VCaP (cell line): ENCODE measurements around the gene SLC6A3.

Experiments used
- H3K27ac ChIP-seq: fragments of 450-650 bp; 2 replicates; pipeline ENCODE4 v1.5.1; 2017
- CTCF ChIP-seq: fragments of 450-650 bp; conservative IDR thresholded peaks from 2 replicates; pipeline ENCODE4 v1.5.1; 2017; ENCODE audit warnings: mild to moderate bottlenecking, moderate library complexity

SLC6A3 gene

GRCh38 chr5:1487079-1487764 is 42.0 kb upstream of the SLC6A3 start:
- H3K27ac ChIP-seq, result peak overlapping the region; percentile 52; the same call in 1 of the 2 replicates
- TF ChIP-seq CTCF, result no peak

DNA sequence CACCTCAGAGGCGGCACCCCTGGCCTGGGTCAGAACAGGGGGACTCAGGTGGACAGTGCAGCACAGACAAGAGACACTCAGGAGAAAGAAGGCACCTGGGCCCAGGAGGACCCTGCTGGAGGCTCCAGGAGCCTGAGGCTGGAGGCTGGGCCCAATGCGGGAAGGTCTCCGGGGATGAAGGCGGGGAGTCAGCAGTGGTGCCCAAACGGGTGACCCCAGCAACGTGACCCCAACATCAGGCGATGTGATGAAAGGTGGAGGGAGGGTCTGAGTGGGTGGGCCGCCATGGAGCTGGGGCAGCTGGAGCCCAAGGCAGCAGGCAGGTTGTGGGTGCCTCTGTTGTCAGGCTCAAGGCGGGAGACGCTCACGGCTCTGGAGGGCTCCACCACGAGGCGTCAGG is 41.0 kb upstream of the SLC6A3 start:
- no peak overlapping the region for H3K27ac ChIP-seq
- no peak for TF ChIP-seq CTCF

GRCh38 chr5:1485579-1486118 is 40.4 kb upstream of the SLC6A3 start:
- TF ChIP-seq CTCF, result no peak
- no peak overlapping the region for H3K27ac ChIP-seq

DNA sequence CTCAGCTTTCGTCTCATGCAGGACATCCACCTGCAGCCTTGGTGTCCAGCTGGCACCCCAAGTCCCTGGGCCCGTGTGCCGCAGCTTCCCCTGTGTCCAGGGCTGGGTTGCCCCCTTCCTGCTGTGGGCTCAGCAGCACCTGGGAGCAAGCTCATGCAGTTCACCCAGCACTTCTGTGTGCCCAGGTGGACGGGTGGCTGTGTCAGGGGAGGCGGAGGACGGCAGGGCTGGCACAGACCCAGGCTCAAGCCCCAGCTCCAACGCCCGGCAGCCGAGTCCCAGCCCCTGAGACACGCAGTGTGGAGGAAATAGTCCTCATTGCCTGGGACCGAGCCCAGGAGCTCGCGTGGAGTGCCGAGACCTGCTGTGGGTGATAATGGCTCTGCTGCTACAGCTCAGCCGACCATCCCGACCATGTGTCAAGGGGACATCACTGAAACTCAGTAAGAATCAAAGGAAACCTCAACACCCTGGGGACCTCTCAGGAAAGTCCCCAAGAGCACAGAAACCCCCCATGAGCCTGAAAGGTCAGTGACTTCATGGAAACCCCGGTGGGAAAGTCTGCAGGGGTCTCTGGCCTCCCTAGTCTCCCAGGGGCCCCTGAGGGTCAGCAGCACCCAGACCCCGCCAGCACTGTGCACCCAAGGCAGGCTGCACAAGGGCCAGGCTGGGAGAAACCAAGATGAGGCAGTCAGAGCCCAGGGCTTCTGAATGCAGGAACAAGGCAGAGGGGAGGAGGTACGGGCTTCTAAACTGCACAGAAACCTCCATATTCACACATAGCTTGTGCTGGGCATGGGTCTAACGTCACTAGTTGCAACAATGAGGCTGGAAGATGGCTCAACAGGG is 39.7 kb upstream of the SLC6A3 start:
- no peak overlapping the region for H3K27ac ChIP-seq
- TF ChIP-seq CTCF, result no peak

- no peak overlapping the region for H3K27ac ChIP-seq
- TF ChIP-seq CTCF, result no peak
Observed at GRCh38 chr5:1483856-1484729, 38.9 kb upstream of the SLC6A3 start.

DNA sequence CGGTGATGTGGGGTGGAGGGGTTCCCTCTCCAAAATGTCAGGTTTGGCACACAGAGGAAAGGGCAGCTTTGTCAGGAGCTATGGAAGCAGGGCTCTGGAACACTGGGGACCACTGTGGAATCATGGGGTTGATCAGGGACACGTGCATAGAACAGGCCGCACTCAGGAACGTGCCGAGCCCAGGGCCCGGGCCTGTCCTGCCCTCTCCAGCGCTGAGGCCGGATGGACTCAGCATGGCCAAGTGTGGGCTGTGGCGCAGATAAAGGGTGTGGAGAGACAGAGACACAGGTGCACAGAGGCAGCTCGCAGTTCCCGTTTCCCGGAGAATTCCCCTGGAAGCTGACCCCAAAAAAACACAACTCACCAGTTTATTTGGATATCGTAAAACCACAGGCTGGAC is 37.8 kb upstream of the SLC6A3 start:
- TF ChIP-seq CTCF, result no peak
- no peak overlapping the region for H3K27ac ChIP-seq

DNA sequence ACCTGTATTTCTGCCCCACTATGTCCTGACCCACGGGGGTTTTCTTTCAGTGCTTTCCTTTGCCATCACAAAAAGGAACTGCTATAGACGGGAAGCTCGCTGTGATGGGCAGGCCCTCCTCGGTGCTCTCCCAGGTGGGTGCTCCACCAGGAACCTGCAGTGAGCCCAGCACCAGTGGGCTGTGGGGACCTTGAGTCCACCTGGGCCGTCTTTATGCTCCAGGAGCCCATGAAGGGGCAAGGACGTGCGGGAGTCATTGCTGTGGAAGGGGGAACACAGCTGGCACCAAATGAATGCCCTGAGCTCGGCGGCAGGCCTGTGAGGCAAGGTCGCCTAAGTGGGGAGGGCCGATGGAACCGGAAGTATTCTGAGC is 36.7 kb upstream of the SLC6A3 start:
- H3K27ac ChIP-seq, result no peak overlapping the region
- no peak for TF ChIP-seq CTCF
